HG03565 (cell line): Measurements from ENCODE around the gene TARS3.
"Not testable (repeated sequence)": the region's sequence is repeated elsewhere in the genome, so short reads cannot be mapped to it uniquely, and the experiment has no call there.

ENCODE experiments used
- ATAC-seq: cut with Tn5 transposase; IDR thresholded peaks from one replicate; pipeline ENCODE4 v1.9.1; 2021; ENCODE audit warnings: mild to moderate bottlenecking, moderate library complexity; ENCODE audit not compliant: unreplicated experiment

TARS3 gene

GRCh38 chr15:101657171-101657570 lies 67.1 kb downstream of the TARS3 start:
- no peak for ATAC-seq

DNA sequence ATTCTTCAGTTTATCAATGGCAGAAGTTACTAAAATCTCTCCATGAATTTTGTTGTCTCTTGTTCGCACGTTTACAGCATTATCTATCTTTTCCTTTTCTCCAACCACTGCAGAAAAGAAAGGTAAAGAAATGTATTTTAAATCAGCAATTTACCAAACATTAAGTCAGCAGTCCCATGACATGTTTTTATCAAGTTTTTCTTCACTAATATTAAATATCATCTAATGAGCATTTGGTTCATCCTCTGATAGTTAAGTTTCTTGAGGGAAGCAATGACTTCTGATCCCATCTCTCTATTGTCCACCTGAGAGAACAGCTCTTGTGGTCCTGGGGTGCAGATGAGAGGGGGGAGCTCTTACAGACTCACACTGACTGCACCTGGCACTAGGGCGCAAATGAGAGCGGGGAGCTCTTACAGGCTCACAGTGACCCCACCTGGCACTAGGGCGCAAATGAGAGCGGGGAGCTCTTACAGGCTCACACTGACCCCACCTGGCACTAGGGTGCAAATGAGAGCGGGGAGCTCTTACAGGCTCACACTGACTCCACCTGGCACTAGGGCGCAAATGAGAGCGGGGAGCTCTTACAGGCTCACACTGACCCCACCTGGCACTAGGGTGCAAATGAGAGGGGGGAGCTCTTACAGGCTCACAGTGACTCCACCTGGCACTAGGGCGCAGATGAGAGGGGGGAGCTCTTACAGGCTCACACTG lies 69.5 kb downstream of the TARS3 start:
- not testable (repeated sequence) for ATAC-seq

DNA sequence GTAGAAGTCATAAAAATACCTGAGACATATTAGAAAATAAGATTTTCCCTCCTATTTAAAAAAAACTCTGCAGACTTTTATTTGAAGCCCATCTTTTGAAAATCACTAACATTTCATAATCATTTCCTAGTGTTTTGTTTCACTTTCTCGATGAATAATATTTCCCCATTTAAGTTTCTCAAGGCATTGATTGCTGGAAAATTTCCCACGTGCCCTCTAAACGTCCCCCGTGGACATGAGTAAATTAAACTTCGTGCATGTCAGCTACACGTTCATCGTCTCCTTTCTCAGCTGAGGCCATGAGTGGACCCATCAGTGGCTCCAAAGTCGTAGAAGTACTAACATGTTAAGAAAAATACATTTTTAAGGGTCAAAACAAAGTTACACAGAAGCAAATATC lies 70.1 kb downstream of the TARS3 start:
- no peak for ATAC-seq

DNA sequence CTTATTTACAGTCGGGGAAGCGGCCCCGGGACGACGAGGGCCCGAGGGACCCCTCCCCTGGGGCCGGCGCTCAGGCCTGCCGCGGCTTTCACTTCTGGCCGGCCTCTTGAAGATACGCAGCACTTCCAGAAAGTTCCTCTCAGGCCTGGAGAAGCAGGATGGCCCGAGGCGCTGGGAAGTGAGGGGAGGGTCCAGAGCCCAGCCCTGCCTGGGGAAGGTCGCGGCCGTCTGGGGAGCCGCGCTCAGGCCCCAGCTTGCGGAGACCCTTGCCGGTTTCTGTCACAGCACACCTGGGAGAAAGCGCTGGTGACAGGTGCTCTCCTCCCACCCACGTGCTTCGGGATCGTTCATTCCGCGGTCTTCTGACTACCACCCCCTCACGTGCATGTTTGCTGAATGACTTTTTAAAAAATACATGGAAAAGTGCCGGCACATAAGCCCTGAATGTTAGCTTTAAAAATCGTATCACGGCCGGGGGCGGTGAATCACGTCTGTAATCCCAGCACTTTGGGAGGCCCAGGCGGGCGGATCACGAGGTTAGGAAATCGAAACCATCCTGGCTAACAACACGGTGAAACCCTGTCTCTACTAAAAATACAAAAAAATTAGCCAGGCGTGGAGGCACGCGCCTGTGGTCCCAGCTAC lies 71.4 kb downstream of the TARS3 start:
- no peak for ATAC-seq

DNA sequence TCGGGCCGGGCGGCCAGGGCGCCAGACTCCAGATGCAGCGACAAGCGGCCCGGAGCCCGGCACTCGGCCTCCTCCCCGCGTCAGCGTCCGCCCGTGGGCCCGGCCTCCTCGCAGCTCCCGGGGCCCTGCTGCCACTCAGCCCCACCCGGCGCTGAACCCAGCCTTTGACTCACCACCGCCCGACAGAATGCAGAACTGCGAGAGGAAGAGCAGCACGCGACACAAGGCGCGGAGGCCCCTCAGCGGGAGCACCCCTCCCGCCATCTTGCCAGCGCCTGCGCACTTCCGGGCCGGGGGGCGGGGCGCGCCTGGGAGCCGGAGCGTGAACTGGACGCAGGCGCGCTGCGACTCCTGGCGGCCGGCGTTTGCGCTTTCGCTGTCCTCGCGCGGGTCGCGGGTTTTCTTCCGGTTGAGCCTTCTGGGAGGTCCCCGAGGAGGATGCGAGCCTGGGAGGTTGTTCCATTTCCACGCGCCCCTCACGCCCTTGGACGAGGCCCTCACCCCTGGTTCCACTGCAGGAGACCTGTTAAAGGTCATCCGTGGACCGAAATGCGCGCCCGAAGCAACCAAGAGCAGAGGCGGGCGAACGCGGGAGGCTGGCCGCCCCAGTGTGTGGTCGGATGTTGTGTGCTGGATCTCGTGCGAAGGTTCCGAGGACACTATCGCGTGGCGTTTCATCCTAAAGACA lies 72.0 kb downstream of the TARS3 start, which contains the start of gene TM2D3:
TSS of gene TM2D3 (minus strand) at position 284 of the 688 bp plus-strand sequence. CDS start at position 264, 20 bp downstream.
- ATAC-seq, result peak; percentile 87

DNA sequence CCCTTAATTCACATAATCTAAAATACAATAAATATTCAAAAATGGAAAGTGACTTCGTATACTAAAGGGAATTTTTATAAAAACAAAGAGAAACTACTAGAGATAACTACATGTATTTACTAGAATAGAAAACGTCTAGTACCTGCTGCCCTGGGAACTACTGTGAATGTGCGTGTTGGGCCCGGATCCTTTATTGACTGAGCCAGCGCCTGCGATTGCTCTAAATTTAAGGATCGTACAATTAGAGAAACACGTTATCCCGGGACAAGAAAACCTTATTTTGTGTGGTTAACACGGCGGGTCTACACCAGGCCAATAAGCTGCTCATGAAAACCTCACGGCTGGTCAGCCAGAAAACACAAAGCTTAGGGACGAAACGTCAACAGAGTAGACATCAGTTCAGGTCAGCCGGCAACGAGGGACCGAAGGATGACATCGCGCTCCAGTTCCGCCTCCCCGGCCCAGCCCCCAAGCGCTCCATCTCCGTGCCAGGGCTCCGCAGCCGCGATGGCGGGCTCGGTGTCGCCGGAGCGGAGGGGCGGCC lies 72.6 kb downstream of the TARS3 start:
- no peak for ATAC-seq

DNA sequence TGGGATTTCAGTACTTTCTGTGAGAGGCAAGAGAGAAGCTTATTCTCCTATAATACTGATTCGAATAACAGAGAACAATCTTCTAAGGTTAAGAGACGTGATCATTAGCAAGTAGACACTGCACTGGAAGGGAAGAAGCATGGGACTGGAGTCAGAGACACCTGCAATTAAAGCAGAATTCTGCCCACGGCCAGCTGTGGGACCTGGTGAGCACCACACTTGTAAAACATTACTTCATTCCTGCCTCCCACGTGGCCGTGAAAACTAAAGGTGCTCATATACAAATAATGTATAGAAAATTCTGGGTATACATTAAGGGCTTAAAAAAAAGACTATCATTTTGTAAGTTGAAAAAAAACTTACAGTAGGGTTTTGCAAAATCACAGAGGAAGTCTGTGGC lies 74.1 kb downstream of the TARS3 start:
- ATAC-seq, result no peak

DNA sequence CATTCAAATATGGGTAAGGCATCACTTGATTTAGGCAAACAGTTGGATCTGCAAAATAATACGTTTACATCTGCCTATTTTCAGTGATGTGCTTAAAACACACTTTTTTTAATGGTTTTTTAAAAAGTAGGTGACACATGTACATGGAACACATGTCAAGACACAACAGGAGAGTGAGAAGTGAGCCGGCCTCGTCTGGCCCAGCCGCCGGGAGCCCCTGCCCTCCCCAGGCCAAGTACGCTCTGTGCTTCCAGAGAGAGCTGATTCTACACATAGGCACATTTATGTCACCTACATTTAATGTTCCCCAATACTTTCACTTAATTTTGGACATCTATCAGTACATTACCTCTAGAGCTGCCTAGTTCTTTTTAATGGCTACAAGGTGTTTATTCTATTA lies 75.9 kb downstream of the TARS3 start:
- no peak for ATAC-seq

GRCh38 chr15:101647251-101647650 lies 77.0 kb downstream of the TARS3 start:
- no peak for ATAC-seq

GRCh38 chr15:101646672-101647071 lies 77.6 kb downstream of the TARS3 start:
- no peak for ATAC-seq

- ATAC-seq, result no peak
Observed at GRCh38 chr15:101642361-101642760, 81.9 kb downstream of the TARS3 start.

GRCh38 chr15:101641894-101642293 lies 82.4 kb downstream of the TARS3 start:
- no peak for ATAC-seq

GRCh38 chr15:101641129-101641764 lies 83.0 kb downstream of the TARS3 start:
- ATAC-seq, result no peak

- ATAC-seq, result no peak
Observed at GRCh38 chr15:101639667-101640066, 84.6 kb downstream of the TARS3 start.

GRCh38 chr15:101637919-101638318 lies 86.4 kb downstream of the TARS3 start:
- ATAC-seq, result no peak

GRCh38 chr15:101637516-101637915 lies 86.8 kb downstream of the TARS3 start:
- no peak for ATAC-seq

GRCh38 chr15:101637038-101637437 lies 87.2 kb downstream of the TARS3 start:
- ATAC-seq, result no peak

- ATAC-seq, result no peak
Observed at GRCh38 chr15:101635944-101636727, 88.1 kb downstream of the TARS3 start.

DNA sequence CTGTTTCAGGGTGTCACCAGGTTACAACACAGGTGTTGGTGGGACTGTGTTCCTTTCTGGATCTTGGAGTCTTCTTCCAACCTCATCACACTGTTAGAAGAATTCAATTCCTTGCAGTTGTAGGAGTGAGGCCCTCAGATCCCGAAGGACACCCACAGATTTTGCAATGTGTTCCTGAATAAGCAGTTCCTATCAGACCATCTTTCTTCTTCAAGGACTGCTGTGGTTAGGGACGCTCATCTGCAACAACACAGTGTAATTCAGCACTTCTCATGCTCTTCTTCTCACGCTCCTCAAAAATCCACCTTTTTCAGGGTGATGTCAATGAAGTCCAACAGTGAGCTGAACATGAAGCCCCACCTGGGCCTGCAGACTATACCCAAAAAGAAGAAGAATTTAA lies 90.9 kb downstream of the TARS3 start:
- no peak for ATAC-seq

GRCh38 chr15:101626729-101627128 lies 97.5 kb downstream of the TARS3 start:
- not testable (repeated sequence) for ATAC-seq
